Measurements from ENCODE around the gene GPR141.

The GPR141 gene

GRCh38 chr7:37735196-37735595 lies 51.6 kb downstream of the GPR141 start:
- DNase-seq: no peak

DNA sequence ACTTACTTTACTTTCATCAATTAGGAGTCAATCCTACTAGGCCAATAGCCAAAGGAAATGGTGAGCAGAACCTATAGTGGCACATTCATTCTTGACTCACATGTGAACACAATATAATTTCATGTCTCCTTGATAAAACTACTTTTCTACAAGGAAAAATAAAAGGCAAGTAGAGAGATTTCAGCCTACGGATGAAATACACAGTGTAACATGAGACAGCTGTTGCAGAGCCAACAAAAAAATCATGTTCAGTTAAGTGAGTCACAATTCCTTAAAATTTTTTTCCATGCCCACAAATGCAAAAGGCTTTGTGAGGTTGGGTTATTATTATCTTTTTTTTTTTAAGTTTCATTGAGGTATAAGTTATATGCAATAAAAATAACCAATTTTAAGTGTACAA lies 54.8 kb downstream of the GPR141 start:
- no peak for DNase-seq

GRCh38 chr7:37740398-37740797 lies 56.8 kb downstream of the GPR141 start:
- no peak for DNase-seq

DNA sequence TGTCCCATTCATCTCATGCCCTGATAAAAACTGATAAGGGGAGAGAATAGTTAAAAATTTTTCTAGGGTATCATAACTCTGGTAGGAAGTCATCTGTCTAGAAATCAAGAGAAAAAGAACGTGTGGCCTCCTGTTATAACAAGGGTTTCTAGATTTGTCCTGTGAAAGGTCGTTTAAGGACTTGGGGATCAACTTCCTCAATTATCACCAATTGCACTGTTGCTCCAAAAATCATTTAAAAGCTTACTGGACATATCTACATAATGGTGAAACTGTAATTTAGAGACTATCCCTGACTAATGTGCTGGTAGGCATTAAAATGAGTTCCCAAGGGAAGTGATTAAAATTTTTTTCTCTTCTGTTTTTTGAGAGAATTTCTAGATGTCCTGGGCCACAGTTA lies 58.2 kb downstream of the GPR141 start:
- DNase-seq: no peak

DNA sequence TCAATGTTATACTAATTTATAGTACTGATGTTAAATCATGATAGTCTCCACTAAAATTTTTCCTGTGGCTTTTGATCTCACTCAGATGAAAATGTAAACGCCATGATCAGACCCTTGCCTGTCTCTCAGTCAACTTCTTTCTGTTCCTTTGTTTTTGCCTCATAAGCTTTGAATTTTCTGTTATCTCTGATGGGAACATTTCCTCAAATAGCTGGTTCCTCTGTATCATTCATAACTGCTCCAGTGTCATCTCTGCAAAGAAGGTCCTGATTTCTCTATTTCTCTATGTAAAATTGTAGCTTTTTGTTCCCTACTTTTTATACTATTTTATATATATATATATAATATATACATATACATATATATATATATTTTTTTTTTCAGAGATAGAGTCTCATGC lies 67.5 kb downstream of the GPR141 start:
- no peak for DNase-seq

DNA sequence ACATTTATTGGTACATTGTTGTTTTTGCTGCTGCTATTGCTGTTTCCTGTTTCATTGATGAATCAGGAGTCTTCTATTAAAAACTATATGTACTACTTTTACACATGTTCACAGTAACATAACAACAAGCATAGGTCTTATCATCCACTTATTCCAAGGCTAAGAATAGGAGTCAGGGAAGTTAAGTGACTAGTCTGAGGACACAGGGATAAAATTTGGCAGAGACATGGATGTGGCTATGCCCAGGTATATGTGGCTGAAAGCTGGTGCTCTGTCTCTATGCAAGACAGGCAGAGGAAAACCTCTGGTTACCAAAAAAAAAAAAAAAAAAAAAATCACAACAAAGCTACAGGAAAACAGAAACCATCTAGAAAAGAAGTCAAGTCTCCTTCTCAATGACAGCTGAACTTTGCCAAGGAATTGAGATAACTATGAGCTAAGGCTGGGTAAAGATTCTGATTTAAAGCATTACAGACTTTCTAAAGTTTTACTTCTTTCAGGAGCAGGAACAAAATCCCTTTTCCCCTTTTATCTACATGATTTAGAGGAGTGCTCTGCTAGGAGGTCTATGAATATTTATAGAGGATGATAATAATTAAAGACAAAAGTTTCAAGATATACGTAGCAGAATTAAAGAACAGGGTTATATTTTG lies 70.0 kb downstream of the GPR141 start:
- no peak for DNase-seq

DNA sequence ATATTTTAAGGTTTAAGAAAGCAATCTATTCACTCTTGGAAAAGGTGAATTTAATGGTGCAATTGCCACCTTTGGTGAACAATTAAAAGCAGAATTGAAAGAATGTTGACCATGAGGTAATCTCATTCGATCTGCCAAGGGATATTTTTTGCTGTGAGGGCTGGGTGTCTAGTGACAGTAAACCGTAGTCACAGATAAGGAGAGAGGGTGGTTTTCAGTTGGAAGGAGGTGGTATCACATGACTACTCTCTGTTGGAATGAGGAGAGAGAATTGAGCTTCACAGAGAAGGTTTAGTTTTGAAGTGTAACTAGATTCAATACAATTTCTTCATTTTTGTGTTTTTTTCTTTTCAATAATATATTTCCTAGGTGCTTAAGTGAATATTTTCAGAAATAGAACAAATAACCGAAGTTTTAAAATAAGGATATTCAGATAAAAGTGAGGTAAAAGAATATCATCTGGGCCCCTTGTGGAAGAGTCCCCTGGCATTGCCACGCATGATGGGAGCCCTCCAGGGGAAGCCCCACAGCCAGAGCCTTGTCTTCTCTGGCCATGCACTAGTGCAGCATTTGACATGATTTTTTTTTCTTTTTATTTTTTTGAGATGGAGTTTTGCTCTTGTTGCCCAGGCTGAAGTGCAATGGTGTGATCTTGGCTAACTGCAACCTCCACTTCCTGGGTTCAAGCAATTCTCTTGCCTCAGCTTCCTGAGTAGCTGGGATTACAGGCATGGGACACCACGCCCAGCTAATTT lies 73.4 kb downstream of the GPR141 start:
- DNase-seq: no peak

GRCh38 chr7:37757563-37757962 lies 74.0 kb downstream of the GPR141 start:
- no peak for DNase-seq

- peak; percentile 83 for DNase-seq
Measured at GRCh38 chr7:37758501-37759045, 75.0 kb downstream of the GPR141 start.

DNA sequence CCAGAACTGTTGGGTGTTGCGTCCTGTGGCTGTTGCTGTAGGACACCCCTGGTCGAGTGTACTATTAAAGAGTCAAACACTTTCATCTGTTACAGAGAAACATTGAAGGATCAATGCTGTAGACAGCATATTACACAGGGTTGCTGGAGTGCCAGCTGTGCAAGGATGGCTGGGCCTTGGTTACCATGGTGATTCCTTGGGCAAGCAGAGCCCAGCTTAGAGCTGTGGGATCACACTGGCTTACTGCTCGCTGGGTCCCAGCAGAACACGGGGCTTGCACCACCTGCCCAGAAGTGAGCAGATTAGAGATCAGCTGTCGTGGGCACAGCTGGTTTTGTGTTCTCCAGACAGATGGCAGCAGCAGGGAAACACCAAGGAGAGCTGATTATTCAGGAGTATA lies 76.0 kb downstream of the GPR141 start:
- peak; percentile 97 for DNase-seq

DNA sequence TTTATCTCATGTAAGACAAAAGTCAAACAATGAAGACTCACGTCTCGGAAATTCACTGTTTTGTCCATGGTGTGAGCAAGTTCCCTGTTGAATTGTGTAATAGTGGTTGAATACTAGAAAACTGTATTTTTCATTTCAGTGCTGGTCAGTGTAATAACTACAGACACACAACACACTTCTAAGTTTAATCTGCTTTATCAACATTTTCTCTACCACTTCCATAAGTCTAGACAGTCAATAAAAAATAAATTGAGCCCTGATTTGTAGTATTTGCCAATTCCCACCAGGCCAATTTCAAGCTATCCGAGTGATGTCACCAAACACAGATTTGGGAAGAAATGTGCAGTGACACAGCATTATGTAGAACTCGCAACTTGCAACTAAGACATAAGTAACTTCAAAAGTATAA lies 81.9 kb downstream of the GPR141 start:
- no peak for DNase-seq

GRCh38 chr7:37765872-37766525 lies 82.4 kb downstream of the GPR141 start:
- no peak for DNase-seq

DNA sequence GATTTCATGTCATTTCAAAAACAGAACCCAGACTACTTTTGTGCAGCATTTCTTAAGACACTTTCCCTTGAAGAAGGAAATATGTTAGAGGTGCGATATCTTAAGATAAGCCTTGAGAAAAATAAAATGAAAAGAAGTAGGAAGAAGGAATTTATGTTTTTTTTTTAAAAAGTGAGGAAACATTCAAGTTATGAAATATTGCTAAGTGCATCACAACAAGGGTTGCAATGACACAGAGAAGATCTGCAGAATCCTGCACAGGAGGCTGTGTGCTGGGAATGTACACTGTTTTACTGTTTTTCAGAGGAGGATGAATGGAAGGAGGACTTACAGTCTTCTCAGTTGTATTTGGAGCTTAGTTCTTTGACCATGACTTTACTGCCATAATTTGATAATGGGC lies 85.0 kb downstream of the GPR141 start:
- DNase-seq: no peak

DNA sequence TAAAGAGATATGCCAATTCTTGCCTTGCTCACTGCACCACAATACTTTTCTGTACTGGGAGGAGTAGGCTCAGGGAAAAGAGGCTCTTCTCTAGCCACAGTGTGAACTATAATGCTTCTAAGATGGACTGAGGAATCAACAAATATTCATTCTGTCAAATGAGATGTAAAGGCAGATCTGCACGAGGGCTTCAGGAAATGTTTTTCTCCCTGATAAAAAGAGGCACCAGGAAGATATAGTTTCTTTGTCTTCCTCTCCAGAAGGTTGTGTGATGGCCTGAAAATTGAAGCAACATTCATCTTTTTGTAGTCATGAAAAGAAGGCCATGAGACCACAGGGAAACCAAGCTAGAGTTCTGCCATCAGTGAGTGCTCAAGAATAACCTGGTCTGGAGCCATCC lies 85.7 kb downstream of the GPR141 start:
- no peak for DNase-seq

DNA sequence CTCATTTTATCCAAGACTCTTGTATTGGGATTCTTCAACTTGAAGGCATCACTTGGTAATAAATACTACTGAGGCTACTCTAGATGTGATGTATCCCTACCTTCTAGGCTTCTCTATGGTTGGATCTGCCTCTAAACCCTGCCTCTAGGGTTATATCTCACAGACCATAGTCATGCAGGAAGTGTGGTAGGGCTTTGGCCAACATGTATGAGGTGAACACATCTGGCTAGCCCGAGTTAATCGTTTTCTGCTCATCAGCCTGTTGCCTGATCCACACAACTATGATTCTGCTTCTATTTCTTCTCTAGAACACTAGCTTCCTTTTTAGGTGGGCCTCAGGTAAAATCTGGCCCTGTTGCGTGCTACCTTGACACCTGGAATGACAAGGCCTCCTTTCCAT lies 86.2 kb downstream of the GPR141 start:
- no peak for DNase-seq

DNA sequence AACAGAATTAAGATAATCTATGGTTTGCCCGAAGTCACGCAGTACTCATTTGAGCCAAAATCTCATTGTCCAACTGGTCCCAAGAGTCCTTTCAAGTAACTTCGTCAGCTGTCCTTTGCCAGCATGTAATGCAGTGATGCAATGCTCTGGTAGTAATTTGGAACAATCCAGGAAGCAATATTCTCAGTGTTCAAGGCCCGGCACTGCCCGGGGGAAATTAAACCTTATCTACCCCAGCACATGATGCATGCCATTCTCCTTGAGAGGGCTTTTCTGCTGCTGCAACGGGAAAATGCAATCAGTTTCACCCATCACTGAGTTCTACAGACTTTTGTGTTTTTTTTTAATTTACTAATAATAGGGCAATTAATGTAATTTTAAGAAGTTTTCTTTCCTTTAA lies 87.3 kb downstream of the GPR141 start:
- DNase-seq: no peak

GRCh38 chr7:37771342-37771741 lies 87.8 kb downstream of the GPR141 start:
- DNase-seq: no peak

DNA sequence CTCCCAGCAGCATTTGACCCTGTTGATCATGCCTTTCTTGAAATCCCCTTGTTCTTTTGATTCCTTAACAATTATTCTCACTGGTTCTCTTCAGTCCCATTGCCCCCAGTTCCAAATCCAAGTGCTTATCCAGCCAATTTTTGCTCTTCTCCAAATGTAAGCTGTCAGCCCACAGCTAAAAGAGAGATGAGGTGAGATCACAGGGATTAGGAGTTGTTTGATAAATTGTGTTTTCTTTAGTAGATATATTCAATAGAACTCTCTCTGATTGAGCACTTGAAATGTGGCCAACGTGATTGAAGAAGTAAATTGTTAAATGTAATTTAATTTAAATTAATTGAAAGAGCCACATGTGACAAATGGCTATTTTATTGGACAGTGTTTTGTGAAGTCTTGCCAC lies 88.2 kb downstream of the GPR141 start:
- DNase-seq: no peak

- no peak for DNase-seq
Measured at GRCh38 chr7:37775921-37776320, 92.4 kb downstream of the GPR141 start.

GRCh38 chr7:37781156-37781555 lies 97.6 kb downstream of the GPR141 start:
- no peak for DNase-seq

DNA sequence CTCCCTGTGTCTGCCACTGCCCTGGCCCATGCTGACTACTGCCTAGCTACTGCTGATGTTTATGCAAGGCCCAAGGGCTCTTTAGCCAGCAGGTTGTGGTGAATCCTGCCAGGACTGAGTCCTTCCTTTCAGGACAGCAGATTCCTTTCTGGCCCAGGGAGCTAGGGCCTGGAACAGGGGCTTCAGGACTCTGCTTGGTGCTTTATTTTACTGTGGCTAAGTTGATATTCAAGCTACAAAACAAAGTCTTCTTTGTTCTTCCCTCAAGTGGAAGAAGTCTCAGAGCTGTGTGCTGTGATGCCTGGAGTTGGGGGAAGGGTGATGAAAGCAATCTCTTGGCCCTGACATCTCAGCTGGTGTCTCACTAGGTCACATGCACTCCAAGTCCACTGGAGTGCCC lies 98.6 kb downstream of the GPR141 start:
- no peak for DNase-seq

DNA sequence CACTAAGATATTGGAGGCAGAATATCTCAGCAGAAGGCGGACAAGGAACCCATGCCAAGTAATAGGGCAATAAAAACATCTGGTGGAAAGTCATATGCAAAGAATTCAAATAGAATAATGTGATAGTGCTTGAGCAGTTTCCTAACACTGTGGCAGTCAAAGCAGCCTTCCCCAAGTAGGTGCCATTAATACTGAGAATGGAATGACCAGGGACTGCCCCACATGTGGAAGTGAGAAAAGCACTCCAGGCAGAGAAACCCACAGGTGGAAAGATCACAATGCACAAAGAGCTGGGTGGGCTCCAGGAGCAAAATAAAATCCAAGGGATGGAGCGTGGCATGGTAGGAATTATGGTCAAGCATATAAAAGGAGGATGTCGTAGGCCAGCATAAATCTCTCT lies 100.4 kb downstream of the GPR141 start:
- DNase-seq: no peak

- DNase-seq: no peak
Measured at GRCh38 chr7:37786741-37787569, 103.4 kb downstream of the GPR141 start.
